Rectal smooth muscle tissue (tissue), 1 donor: ENCODE results near the gene UBE2J1.
"Not testable (repeated sequence)": the region's sequence is repeated elsewhere in the genome, so short reads cannot be mapped to it uniquely, and the experiment has no call there.

ENCODE experiments used
- H3K27ac ChIP-seq: one replicate; pipeline ENCODE4 v1.7.0; 2013; ENCODE audit warnings: low read depth, low read length, inconsistent platforms
- H3K27me3 ChIP-seq: one replicate; pipeline ENCODE4 v1.7.0; 2013; ENCODE audit warnings: low read length; ENCODE audit not compliant: control insufficient read depth, insufficient read depth
- H3K36me3 ChIP-seq: one replicate; pipeline ENCODE4 v1.7.0; 2013; ENCODE audit warnings: low read length; ENCODE audit not compliant: control insufficient read depth, insufficient read depth
- H3K4me1 ChIP-seq: one replicate; pipeline ENCODE4 v1.7.0; 2013; ENCODE audit warnings: low read length; ENCODE audit not compliant: control insufficient read depth, insufficient read depth
- H3K4me3 ChIP-seq: one replicate; pipeline ENCODE4 v1.7.0; 2013; ENCODE audit warnings: low read length
- H3K9ac ChIP-seq: one replicate; pipeline ENCODE4 v1.7.0; 2013; ENCODE audit warnings: low read length

The UBE2J1 gene

GRCh38 chr6:89311530-89311852 is 41.0 kb downstream of the UBE2J1 start:
- Histone ChIP-seq H3K9ac (no peak overlapping the region), H3K27me3 (no peaks in the 10 kb centered on the region), H3K27ac (peak overlapping the region; percentile 72), H3K4me3 (peak overlapping the region; percentile 53), H3K36me3 (no peaks in the 10 kb centered on the region), H3K4me1 (peaks cover 18% of the 10 kb centered on the region)

- Histone ChIP-seq H3K9ac (no peak overlapping the region), H3K27ac (no peak overlapping the region), H3K4me1 (peaks cover 18% of the 10 kb centered on the region), H3K4me3 (no peak overlapping the region), H3K27me3 (no peaks in the 10 kb centered on the region), H3K36me3 (no peaks in the 10 kb centered on the region)
These were observed 41.6 kb downstream of the UBE2J1 start for GRCh38 chr6:89310929-89311328.

- Histone ChIP-seq H3K36me3 (no peaks in the 10 kb centered on the region), H3K4me1 (peaks cover 18% of the 10 kb centered on the region), H3K27ac (no peak overlapping the region), H3K9ac (no peak overlapping the region), H3K4me3 (no peak overlapping the region), H3K27me3 (no peaks in the 10 kb centered on the region)
These were observed 43.8 kb downstream of the UBE2J1 start for GRCh38 chr6:89308525-89309395.

GRCh38 chr6:89304517-89304916 is 48.0 kb downstream of the UBE2J1 start:
- H3K4me1 ChIP-seq, H3K4me3 ChIP-seq, H3K36me3 ChIP-seq, H3K9ac ChIP-seq, H3K27ac ChIP-seq, H3K27me3 ChIP-seq: not testable (repeated sequence)

- Histone ChIP-seq H3K9ac (no peak overlapping the region), H3K4me1 (no peaks in the 10 kb centered on the region), H3K27me3 (no peaks in the 10 kb centered on the region), H3K27ac (no peak overlapping the region), H3K36me3 (no peaks in the 10 kb centered on the region), H3K4me3 (no peak overlapping the region)
These were observed 49.6 kb downstream of the UBE2J1 start for GRCh38 chr6:89302936-89303335.

- H3K4me3 ChIP-seq = no peak overlapping the region
- no peaks in the 10 kb centered on the region for H3K36me3 ChIP-seq
- H3K4me1 ChIP-seq = no peaks in the 10 kb centered on the region
- H3K27ac ChIP-seq = no peak overlapping the region
- H3K9ac ChIP-seq = no peak overlapping the region
- H3K27me3 ChIP-seq = no peaks in the 10 kb centered on the region
These were observed 50.2 kb downstream of the UBE2J1 start for GRCh38 chr6:89302195-89302770.

GRCh38 chr6:89301586-89302194 is 50.8 kb downstream of the UBE2J1 start:
- no peak overlapping the region for H3K9ac ChIP-seq
- H3K27ac ChIP-seq = no peak overlapping the region

GRCh38 chr6:89299466-89299850 is 53.1 kb downstream of the UBE2J1 start:
- Histone ChIP-seq H3K27me3 (no peaks in the 10 kb centered on the region), H3K27ac (no peak overlapping the region), H3K9ac (no peak overlapping the region), H3K36me3 (no peaks in the 10 kb centered on the region), H3K4me3 (no peak overlapping the region), H3K4me1 (no peaks in the 10 kb centered on the region)

More at GRCh38 chr6:89301586-89302194, 50.8 kb downstream of the UBE2J1 start:
- H3K4me1 ChIP-seq = no peaks in the 10 kb centered on the region
- H3K36me3 ChIP-seq = no peaks in the 10 kb centered on the region
- H3K4me3 ChIP-seq = no peak overlapping the region
- H3K27me3 ChIP-seq = no peaks in the 10 kb centered on the region

GRCh38 chr6:89298680-89299465 is 53.6 kb downstream of the UBE2J1 start:
- Histone ChIP-seq H3K36me3 (no peaks in the 10 kb centered on the region), H3K4me1 (no peaks in the 10 kb centered on the region), H3K27ac (no peak overlapping the region), H3K9ac (no peak overlapping the region), H3K27me3 (no peaks in the 10 kb centered on the region), H3K4me3 (no peak overlapping the region)

GRCh38 chr6:89297695-89298351 is 54.7 kb downstream of the UBE2J1 start:
- Histone ChIP-seq H3K27ac (no peak overlapping the region), H3K9ac (no peak overlapping the region), H3K4me3 (no peak overlapping the region)

GRCh38 chr6:89295981-89296380 is 56.5 kb downstream of the UBE2J1 start:
- H3K27ac ChIP-seq = no peak overlapping the region
- no peak overlapping the region for H3K9ac ChIP-seq
- no peaks in the 10 kb centered on the region for H3K36me3 ChIP-seq
- H3K27me3 ChIP-seq = no peaks in the 10 kb centered on the region
- H3K4me1 ChIP-seq = no peaks in the 10 kb centered on the region
- H3K4me3 ChIP-seq = no peak overlapping the region

More at GRCh38 chr6:89297695-89298351, 54.7 kb downstream of the UBE2J1 start:
- H3K4me1 ChIP-seq = no peaks in the 10 kb centered on the region
- H3K36me3 ChIP-seq = no peaks in the 10 kb centered on the region
- H3K27me3 ChIP-seq = no peaks in the 10 kb centered on the region

- H3K27me3 ChIP-seq = not testable (repeated sequence)
These were observed 57.4 kb downstream of the UBE2J1 start for GRCh38 chr6:89295116-89295515.

More at GRCh38 chr6:89295116-89295515, 57.4 kb downstream of the UBE2J1 start:
- not testable (repeated sequence) for H3K4me3 ChIP-seq, H3K9ac ChIP-seq, H3K27ac ChIP-seq, H3K4me1 ChIP-seq, H3K36me3 ChIP-seq
